Pancreas (tissue), 10 donors: ENCODE measurements around the gene ZNF831. TPM values are rescaled to one million over a fixed set of nuclear protein-coding genes. Genes with fewer than 3 reads are reported as not detected.

Experiments
- ATAC-seq, 4 donors: fragments of 200-7000 bp; cut with Tn5 transposase; one replicate each; pipeline versions ENCODE4 v1.8.0 to v1.9.1; 2020; ENCODE audit warnings: mild to moderate bottlenecking in 4 of 4, moderate library complexity in 4 of 4
- DNase-seq, 6 donors: peaks; one replicate each; pipeline ENCODE4 v3.0.0-alpha.2; 2020
- FAIRE-seq: peaks from 2 replicates; lab custom pipeline; 2012; peaks lifted over from hg19 to GRCh38; lab: Jason Lieb, UNC
- H3K27ac ChIP-seq, 4 donors: fragments of 200-600 bp; sonication (generic); 1 replicate in 3 of 4; 2 replicates in 1 of 4; pipeline versions ENCODE4 v1.5.0 to v1.8.0; 2020
- H3K27me3 ChIP-seq, 4 donors: fragments of 200-600 bp; one replicate each; pipeline ENCODE4 v1.8.0; 2021
- H3K36me3 ChIP-seq, 3 donors: fragments of 200-600 bp; sonication (generic) in 1 of 3; one replicate each; pipeline versions ENCODE4 v1.5.0 to v1.8.0; 2020 to 2021
- H3K4me1 ChIP-seq, 3 donors: fragments of 200-600 bp; one replicate each; pipeline ENCODE4 v1.8.0; 2021
- H3K4me3 ChIP-seq, 4 donors: fragments of 200-600 bp; sonication (generic) in 2 of 4; one replicate each; pipeline versions ENCODE4 v1.5.0 to v1.8.0; 2020 to 2021
- H3K9me3 ChIP-seq, 4 donors: fragments of 200-600 bp; one replicate each; pipeline ENCODE4 v1.8.0; 2021
- WGBS, 2 donors: extraction: QIAGEN DNeasy Blood & Tissue Kit; methylation state at CpG; one replicate each; pipeline ENCODE4 v1.1.7; 2013; 5-methylcytosine and 5-hydroxymethylcytosine counted together
- intact Hi-C, 3 donors: fragments of 100-400 bp; cut with DNase I; formaldehyde crosslinking; loops; one replicate each; pipeline versions ENCODE4 v1.11.1 to v1.14.2; 2022
- polyA plus RNA-seq, 2 donors: library from polyadenylated mRNA; stranded (reverse); fragments of 200-250 nt; gene quantifications; one replicate each; pipeline ENCODE4 v1.2.3, GENCODE V29; 2013
- total RNA-seq, 6 donors: library from RNA; stranded (reverse); fragmentation: NEBNext Ultra II Directional in 4 of 6; extraction: Animal tissue kit (Norgen Biotek cat#: 25700) in 4 of 6; gene quantifications; one replicate each; pipeline versions ENCODE4 v1.2.1 to v1.2.4, GENCODE V29; 2021 to 2023
- TF ChIP-seq, protein P1 (sequence below), 4 donors: fragments of 200-600 bp; sonication (generic) in 3 of 4; IDR thresholded peaks; one replicate each; pipeline versions ENCODE4 v1.5.0 to v1.8.0; 2021; ENCODE audit warnings: antibody characterized with exemption in 4 of 4
- donor health status: healthy with polysubstance abuse.
- donor health status: DM: no; HTN: no; CAD: no; lungs with moderate emphysema.
- donor health status: DM: no; HTN: no; CAD: no.
- donor health status: control.
- donor health status: control.
- donor health status: Bipolar disorder and iron deficiency.
- donor health status: DM: yes; HTN: yes; CAD: no.
- donor health status: DM: no; HTN: no; CAD: no.
- donor health status: DM: no; HTN: no; CAD: no.
- donor health status: DM: yes; HTN: yes; CAD: no.

Gene ZNF831
- total and polyA plus RNA-seq, 8 donors = 0.04 to 0.23 (median 0.16) TPM

DNA sequence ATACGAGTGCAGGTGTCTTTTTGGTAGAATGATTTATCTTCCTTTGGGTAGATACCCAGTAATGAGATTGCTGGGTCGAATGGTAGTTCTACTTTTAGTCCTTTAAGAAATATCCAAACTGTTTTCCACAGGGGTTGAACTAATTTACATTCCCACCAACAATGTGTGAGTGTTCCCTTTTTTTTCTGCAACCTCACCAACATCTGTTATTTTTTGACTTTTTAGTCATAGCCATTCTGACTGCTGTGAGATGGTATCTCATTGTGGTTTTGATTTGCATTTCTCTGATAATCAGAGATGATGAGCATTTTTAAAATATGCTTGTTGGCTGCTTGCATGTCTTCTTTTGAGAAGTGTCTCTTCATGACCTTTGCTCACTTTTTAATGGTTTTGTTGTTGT lies 1.9 kb upstream of the ZNF831 start:
- intact Hi-C loops = no loop called here
- FAIRE-seq = no peak
- H3K27ac ChIP-seq = no peak overlapping the region
- H3K4me3 ChIP-seq = no peak overlapping the region
- H3K27me3 ChIP-seq = no peaks in the 10 kb centered on the region
- DNase-seq = no peak
- no peaks in the 10 kb centered on the region for H3K9me3 ChIP-seq
- ATAC-seq = no peak
- H3K36me3 ChIP-seq = no peaks in the 10 kb centered on the region
- no peaks in the 10 kb centered on the region for H3K4me1 ChIP-seq
- TF ChIP-seq, protein P1, sequence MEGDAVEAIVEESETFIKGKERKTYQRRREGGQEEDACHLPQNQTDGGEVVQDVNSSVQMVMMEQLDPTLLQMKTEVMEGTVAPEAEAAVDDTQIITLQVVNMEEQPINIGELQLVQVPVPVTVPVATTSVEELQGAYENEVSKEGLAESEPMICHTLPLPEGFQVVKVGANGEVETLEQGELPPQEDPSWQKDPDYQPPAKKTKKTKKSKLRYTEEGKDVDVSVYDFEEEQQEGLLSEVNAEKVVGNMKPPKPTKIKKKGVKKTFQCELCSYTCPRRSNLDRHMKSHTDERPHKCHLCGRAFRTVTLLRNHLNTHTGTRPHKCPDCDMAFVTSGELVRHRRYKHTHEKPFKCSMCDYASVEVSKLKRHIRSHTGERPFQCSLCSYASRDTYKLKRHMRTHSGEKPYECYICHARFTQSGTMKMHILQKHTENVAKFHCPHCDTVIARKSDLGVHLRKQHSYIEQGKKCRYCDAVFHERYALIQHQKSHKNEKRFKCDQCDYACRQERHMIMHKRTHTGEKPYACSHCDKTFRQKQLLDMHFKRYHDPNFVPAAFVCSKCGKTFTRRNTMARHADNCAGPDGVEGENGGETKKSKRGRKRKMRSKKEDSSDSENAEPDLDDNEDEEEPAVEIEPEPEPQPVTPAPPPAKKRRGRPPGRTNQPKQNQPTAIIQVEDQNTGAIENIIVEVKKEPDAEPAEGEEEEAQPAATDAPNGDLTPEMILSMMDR (IDR thresholded peaks at IDR 0.05) = no peak
- WGBS, 2 donors = 26 to 54% methylated on average over 2 of the region's 2 CpGs

- no peaks in the 10 kb centered on the region for H3K36me3 ChIP-seq
- TF ChIP-seq, protein P1 (IDR thresholded peaks at IDR 0.05) = no peak
- no peak for DNase-seq
- H3K9me3 ChIP-seq = no peaks in the 10 kb centered on the region
- no peak for FAIRE-seq
- ATAC-seq = no peak
- 58 to 66% methylated on average over 9 of the region's 9 CpGs for WGBS, 2 donors
- no peak overlapping the region for H3K4me3 ChIP-seq
- H3K27ac ChIP-seq = no peak overlapping the region
- H3K4me1 ChIP-seq = no peaks in the 10 kb centered on the region
- intact Hi-C loops = no loop called here
- peaks cover 0 to 2% (median 0%) of the 10 kb centered on the region in 4 donors for H3K27me3 ChIP-seq
Measured at GRCh38 chr20:59164686-59165391, 1.2 kb downstream of the ZNF831 start.

GRCh38 chr20:59165396-59165795 lies 1.8 kb downstream of the ZNF831 start:
- H3K27ac ChIP-seq = no peak overlapping the region
- no peak for DNase-seq
- H3K4me3 ChIP-seq = no peak overlapping the region
- H3K27me3 ChIP-seq = peaks cover 0 to 2% (median 0%) of the 10 kb centered on the region in 4 donors
- TF ChIP-seq, protein P1 (IDR thresholded peaks at IDR 0.05) = no peak
- no peak for FAIRE-seq
- H3K4me1 ChIP-seq = no peaks in the 10 kb centered on the region
- H3K36me3 ChIP-seq = no peaks in the 10 kb centered on the region
- intact Hi-C loops = no loop called here
- H3K9me3 ChIP-seq = no peaks in the 10 kb centered on the region
- WGBS, 2 donors = 48 to 67% methylated on average over 1 of the region's 1 CpG
- ATAC-seq = no peak

DNA sequence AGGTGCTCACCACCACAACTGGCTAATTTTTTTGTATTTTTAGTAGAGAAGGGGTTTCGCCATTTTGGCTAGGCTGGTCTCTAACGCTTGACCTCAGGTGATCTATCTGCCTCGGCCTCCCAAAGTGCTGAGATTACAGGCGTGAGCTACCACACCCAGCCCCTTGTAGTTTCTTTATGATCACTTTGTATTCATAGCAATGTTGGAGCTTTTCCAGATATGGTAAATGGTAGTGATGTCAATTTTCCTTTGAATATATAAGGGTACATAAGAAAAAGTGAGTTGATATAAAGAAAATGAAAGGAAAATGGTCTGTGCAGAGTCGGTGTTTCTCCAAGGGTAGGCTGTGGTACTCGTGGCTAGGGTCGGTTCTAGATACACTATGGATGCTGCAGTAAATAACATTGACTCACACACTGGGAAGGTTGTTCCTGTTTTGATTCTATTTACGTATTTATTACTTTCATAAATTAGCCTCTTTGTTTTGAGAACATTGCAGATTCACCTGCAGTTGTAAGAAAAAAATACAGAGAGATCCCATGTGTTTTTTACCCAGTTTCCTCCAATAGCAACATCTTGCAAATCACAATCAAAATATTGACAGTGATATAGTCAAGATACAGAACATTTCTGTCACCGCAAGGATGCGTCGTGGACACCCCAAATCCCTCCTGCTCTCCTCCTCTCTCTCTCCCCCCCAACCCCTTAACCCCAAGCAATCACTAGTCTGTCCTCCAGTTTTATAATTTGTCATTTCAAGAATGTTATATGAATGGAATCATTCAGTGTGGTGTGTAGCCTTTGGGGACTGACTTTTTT lies 2.5 kb downstream of the ZNF831 start:
- TF ChIP-seq, protein P1 (IDR thresholded peaks at IDR 0.05) = no peak
- 58 to 70% methylated on average over 11 of the region's 11 CpGs for WGBS, 2 donors
- DNase-seq (no peak), ATAC-seq (no peak), FAIRE-seq (no peak)
- H3K4me1 ChIP-seq = no peaks in the 10 kb centered on the region
- H3K27ac ChIP-seq = no peak overlapping the region
- H3K4me3 ChIP-seq = no peak overlapping the region
- peaks cover 0 to 2% (median 0%) of the 10 kb centered on the region in 4 donors for H3K27me3 ChIP-seq
- no peaks in the 10 kb centered on the region for H3K9me3 ChIP-seq
- intact Hi-C loops = no loop called here
- no peaks in the 10 kb centered on the region for H3K36me3 ChIP-seq
